ENCODE measurements around the gene SSTR4. TPM values are rescaled to one million over a fixed set of nuclear protein-coding genes. Genes with fewer than 3 reads are reported as not detected.

The SSTR4 gene
- total RNA-seq, 1 donor from 2014 or later: not detected

GRCh38 chr20:23086056-23086566 lies 51.0 kb downstream of the SSTR4 start, which contains the start of gene CD93:
TSS of gene CD93 (minus strand) at chr20:23086324. CDS start at chr20:23086192, 132 bp downstream.
- peak within 1 kb of the TSS; percentile 76 for H3K27ac Mint-ChIP-seq (ENCODE audit: unreplicated experiment)
- H3K27me3 Mint-ChIP-seq (ENCODE audit: low read depth): no peaks in the 10 kb centered on the region
- no peak for DNase-seq (ENCODE audit: low spot score)
- no peaks in the 10 kb centered on the region for H3K36me3 Mint-ChIP-seq (ENCODE audit: low read depth)
- peaks cover 19% of the 10 kb centered on the region for H3K4me1 Mint-ChIP-seq (ENCODE audit: low read depth)
- H3K9me3 Mint-ChIP-seq (ENCODE audit: low read depth): no peaks in the 10 kb centered on the region
- H3K4me3 Mint-ChIP-seq (ENCODE audit: unreplicated experiment): peak within 1 kb of the TSS; percentile 33
- no peak for TF ChIP-seq CTCF (IDR thresholded peaks at IDR 0.05)

DNA sequence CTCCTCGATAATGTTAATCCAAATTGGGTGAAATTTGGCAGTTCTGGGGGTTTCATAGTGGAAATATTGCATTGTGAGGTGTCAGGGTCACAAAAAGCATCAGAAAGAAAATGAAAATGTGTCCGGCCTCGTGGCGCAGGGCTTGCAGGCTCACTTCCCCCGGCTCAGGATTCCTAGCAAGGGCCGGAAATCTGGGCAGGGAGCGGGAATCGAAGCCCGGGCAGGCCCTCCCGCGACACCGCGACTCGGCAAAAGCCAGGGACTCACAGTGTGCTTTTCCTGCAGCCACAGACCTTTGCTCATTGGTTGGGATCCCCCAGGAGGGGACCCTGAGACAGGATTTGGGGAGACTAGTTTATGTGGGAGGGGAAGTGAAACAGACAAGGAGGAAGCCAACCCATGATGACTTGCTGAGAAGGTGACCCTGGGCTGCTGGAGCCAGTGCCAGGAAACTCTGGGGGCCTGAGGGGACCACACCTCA lies 51.9 kb downstream of the SSTR4 start:
- Mint-ChIP-seq H3K27ac (ENCODE audit: unreplicated experiment) (peak overlapping the region; percentile 75), H3K36me3 (ENCODE audit: low read depth) (no peaks in the 10 kb centered on the region), H3K9me3 (ENCODE audit: low read depth) (no peaks in the 10 kb centered on the region), H3K4me1 (ENCODE audit: low read depth) (peaks cover 19% of the 10 kb centered on the region), H3K4me3 (ENCODE audit: unreplicated experiment) (peak overlapping the region; percentile 33), H3K27me3 (ENCODE audit: low read depth) (no peaks in the 10 kb centered on the region)
- TF ChIP-seq CTCF (IDR thresholded peaks at IDR 0.05): no peak
- DNase-seq (ENCODE audit: low spot score): no peak

DNA sequence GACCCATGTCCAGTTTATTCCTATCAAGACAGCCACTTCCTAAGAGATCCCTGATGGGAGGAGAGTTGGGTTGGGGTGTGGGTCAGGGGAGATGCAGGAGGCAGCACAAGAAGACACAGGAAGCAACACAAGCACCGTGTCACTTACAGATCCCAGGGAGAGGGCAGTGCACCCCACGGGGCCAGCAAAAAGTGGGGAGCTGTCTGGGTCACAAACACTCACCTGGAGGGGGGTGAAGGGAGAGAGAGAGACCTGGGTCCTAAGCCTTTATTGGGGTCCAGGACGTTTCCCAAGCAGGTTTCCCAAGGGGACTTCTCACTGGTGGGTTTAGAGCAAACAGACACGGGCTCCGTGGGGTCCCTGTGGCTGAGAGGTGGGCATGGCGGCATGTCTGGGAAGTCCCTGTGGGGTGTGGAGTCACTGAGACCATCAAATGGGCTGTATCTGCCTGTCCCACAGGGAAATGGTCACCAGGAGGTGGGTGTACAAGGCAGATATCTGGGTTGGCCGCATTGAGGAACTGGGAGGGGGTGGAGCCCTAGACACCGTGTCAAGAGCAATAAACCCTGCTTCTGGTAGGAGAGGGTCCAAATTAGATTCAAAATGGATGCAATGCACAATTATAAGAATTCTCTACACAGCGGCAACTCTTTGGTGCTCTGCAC lies 52.6 kb downstream of the SSTR4 start:
- H3K36me3 Mint-ChIP-seq (ENCODE audit: low read depth): no peaks in the 10 kb centered on the region
- no peak for TF ChIP-seq CTCF (IDR thresholded peaks at IDR 0.05)
- no peaks in the 10 kb centered on the region for H3K9me3 Mint-ChIP-seq (ENCODE audit: low read depth)
- DNase-seq (ENCODE audit: low spot score): no peak
- H3K4me1 Mint-ChIP-seq (ENCODE audit: low read depth): peaks cover 19% of the 10 kb centered on the region
- H3K4me3 Mint-ChIP-seq (ENCODE audit: unreplicated experiment): no peak overlapping the region
- no peaks in the 10 kb centered on the region for H3K27me3 Mint-ChIP-seq (ENCODE audit: low read depth)
- H3K27ac Mint-ChIP-seq (ENCODE audit: unreplicated experiment): no peak overlapping the region

Other genes starting within 250 kb of the SSTR4 start
- 8.0 to 38.2 TPM (median 37.5 TPM) in 3 replicates for gene THBD, start 14.4 kb downstream of the SSTR4 start, total RNA-seq
- 0.17 to 3.7 TPM (median 3.4 TPM) in 3 replicates for gene CD93, start 51.0 kb downstream of the SSTR4 start, total RNA-seq

Data from chondrocyte (in vitro differentiated cells).